ENCODE data around the gene GSDME. TPM values are rescaled to one million over a fixed set of nuclear protein-coding genes. Genes with fewer than 3 reads are reported as not detected.

GSDME gene
- total RNA-seq, 4 donors from 2014 or later, result 0.42 to 9.2 (median 2.1) TPM

DNA sequence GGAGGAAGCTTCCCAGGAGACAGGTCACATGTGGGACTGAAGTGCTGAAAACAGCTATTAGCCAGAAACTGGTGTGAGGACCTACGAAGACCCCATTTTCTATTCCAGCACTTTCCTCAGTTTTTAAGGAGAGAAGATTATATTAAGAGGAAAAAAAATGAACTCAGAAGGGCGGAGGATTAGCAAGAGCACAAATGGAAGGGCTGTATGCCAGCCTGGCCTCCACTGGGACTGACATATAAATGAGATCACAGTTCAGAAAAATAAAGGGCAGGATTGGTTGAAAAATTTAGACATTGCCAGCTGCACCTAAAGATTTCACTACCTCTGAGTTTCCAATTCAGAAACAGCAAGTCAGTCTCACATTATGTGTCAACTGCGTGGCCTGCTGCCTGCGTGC is 53.0 kb downstream of the GSDME start:
- TF ChIP-seq, protein P1, sequence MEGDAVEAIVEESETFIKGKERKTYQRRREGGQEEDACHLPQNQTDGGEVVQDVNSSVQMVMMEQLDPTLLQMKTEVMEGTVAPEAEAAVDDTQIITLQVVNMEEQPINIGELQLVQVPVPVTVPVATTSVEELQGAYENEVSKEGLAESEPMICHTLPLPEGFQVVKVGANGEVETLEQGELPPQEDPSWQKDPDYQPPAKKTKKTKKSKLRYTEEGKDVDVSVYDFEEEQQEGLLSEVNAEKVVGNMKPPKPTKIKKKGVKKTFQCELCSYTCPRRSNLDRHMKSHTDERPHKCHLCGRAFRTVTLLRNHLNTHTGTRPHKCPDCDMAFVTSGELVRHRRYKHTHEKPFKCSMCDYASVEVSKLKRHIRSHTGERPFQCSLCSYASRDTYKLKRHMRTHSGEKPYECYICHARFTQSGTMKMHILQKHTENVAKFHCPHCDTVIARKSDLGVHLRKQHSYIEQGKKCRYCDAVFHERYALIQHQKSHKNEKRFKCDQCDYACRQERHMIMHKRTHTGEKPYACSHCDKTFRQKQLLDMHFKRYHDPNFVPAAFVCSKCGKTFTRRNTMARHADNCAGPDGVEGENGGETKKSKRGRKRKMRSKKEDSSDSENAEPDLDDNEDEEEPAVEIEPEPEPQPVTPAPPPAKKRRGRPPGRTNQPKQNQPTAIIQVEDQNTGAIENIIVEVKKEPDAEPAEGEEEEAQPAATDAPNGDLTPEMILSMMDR (IDR thresholded peaks at IDR 0.05), result no peak
- TF ChIP-seq POLR2A (IDR thresholded peaks at IDR 0.05), result no peak
- 76% methylated on average over 4 of the region's 4 CpGs for WGBS, 2 donors
- no peak overlapping the region for H3K4me3 ChIP-seq (ENCODE audit: low read depth, poor library complexity, severe bottlenecking)
- DNase-seq (ENCODE audit: low spot score in 2 of 2), result no peak
- intact Hi-C loops (cut with DNase I; ENCODE audit: low total_unique reads), result no loop called here

DNA sequence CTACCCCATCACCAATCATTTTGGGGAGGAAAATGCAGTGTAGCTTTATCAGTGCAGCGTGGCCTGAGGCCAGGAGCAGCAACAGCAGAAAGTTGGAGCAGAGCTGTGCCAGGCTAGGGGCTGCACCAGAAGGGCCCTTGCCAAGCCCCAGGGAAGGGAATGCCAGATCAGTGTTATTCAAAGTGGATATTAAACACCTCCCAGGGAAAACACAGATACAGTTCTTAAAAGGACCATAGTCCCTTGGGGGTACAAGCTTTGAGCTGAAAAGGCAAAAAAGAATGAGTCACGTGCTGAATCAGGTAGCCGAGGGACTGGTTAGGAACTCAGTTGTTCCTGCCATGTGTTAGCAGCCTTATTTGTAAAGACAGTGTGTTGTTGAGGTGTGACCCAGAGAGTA is 54.0 kb downstream of the GSDME start:
- TF ChIP-seq, protein P1 (IDR thresholded peaks at IDR 0.05), result no peak
- no peak for TF ChIP-seq POLR2A (IDR thresholded peaks at IDR 0.05)
- 63 to 71% methylated on average over 3 of the region's 3 CpGs for WGBS, 2 donors
- intact Hi-C loops (cut with DNase I; ENCODE audit: low total_unique reads), result no loop called here

DNA sequence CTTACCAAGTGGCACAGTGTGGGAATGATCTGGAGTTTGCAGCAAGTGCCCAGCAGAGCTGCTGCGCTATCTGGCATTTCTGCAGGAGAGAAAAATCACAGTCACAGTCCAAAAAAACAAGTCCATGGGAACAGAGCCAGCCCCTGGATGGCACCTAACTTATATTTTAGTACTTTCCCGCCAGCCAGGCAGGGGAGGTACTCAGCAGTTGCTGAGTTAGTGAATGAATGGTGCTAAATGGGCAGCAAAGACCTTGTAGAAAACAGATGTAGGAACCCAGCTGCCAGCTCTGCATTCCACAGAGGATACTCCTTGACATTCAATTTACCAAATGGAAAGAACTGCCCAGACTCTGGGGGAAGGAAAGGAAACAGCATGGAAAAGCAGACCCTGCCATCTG is 54.5 kb downstream of the GSDME start:
- H3K4me3 ChIP-seq (ENCODE audit: low read depth, poor library complexity, severe bottlenecking), result no peak overlapping the region
- DNase-seq (ENCODE audit: low spot score in 2 of 2), result no peak
- TF ChIP-seq POLR2A (IDR thresholded peaks at IDR 0.05), result no peak
- TF ChIP-seq, protein P1 (IDR thresholded peaks at IDR 0.05), result no peak
- intact Hi-C loops (cut with DNase I; ENCODE audit: low total_unique reads), result no loop called here
- WGBS, 2 donors, result 74 to 75% methylated on average over 2 of the region's 2 CpGs

More for the DNA sequence above, 54.0 kb downstream of the GSDME start:
- DNase-seq (ENCODE audit: low spot score in 2 of 2), result no peak
- no peak overlapping the region for H3K4me3 ChIP-seq (ENCODE audit: low read depth, poor library complexity, severe bottlenecking)

DNA sequence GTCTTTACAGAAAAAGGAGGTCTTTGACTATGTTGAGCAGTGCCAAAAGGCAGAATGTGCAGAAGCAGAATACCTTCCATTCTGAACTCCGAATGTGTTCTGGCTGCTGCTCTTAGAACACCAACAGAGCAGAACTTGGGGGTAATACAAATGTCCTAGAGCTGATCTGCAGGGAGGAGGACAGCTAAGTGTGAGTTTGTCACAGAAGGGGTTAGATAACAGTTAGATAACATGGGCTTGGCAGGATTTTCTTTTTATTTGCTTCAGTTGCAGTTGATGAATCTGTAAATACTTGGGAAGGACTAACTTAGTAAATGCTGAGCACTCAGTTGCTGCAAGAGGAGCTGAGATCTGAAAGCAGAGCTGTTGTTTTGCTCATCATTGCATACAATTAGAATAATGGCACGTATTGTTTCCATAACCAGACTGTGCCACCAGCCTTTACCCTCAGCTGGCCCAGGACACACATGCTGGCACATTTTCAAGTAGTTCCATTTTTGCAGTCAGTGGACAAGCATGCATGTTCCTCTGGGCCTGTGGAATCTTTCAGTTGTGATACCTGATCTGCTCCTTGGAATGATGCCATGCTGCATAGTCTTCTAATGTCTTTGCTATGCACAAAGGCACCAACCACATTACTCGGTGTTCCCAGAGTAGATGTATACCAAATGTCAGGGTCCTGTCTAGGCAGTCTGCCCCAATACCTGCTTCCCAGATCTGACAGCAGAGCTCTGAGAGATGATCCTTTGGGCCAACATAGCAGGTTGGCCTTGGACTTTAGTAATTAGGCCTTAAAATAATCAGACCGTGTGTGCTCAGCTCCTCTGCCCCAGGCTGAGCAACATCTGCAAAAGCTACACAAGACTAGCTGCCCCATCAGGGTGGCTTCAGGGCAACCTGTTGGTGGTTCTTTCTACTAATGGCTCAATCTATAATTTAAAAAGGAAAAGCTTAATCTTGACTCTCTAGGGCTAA is 55.7 kb downstream of the GSDME start:
- 74 to 76% methylated on average over 4 of the region's 4 CpGs for WGBS, 2 donors
- no peak for TF ChIP-seq POLR2A (IDR thresholded peaks at IDR 0.05)
- TF ChIP-seq, protein P1 (IDR thresholded peaks at IDR 0.05), result no peak
- DNase-seq (ENCODE audit: low spot score in 2 of 2), result no peak
- intact Hi-C loops (cut with DNase I; ENCODE audit: low total_unique reads), result no loop called here
- no peak overlapping the region for H3K4me3 ChIP-seq (ENCODE audit: low read depth, poor library complexity, severe bottlenecking)

DNA sequence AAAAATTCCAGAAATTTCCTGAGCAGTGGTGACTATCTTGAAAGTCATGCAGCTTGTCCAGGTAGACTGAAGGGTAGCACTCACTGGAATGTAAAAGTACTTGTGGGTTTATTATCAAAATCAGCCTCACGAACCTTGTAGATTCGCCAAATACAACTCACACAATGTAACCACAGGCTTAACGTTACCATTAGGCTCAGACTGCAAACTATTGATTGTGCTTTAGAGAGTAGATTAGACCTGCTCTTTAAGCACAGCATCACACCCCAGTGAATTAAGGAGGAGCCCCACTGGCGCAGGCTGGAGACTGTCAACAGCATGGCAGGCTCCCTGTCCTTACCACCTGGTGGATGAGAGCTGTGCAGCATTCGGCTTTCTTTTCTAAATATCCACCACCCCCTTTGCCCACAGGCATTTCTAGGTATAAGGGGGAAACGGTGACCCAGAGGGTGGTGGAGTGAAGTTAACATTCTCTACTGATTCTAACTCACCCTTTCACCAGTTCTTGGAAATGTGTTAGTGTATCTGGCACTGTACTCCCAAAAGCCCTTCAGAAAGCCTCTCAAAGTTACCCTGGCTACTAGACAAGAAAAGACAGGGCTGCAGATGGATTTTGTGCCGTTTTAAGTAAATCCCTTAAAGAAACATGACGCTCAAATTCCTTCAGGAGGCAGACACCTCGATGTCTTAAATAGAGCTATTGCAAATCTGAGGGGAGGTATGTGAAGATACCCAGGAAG is 56.6 kb downstream of the GSDME start:
- no peak overlapping the region for H3K4me3 ChIP-seq (ENCODE audit: low read depth, poor library complexity, severe bottlenecking)
- no peak for DNase-seq (ENCODE audit: low spot score in 2 of 2)
- intact Hi-C loops (cut with DNase I; ENCODE audit: low total_unique reads), result no loop called here
- TF ChIP-seq POLR2A (IDR thresholded peaks at IDR 0.05), result no peak
- TF ChIP-seq, protein P1 (IDR thresholded peaks at IDR 0.05), result no peak
- WGBS, 2 donors, result 68% methylated on average over 9 of the region's 9 CpGs

Measured in lower leg skin (tissue), 4 donors.